MCF 10A (cell line): ENCODE measurements around the gene GALNT9. TPM values are rescaled to one million over a fixed set of nuclear protein-coding genes. Genes with fewer than 3 reads are reported as not detected.

Source experiments
- BruUV-seq: library from RNA; stranded (reverse); fragments of 400-500 nt; replicated peaks from 2 replicates; lab custom pipeline; 2021; lab: Mats Ljungman, UMichigan
- CTCF ChIA-PET: fragments of 300-600 bp; sonication (Branson Sonifier 250); formaldehyde crosslinking; extraction: SDS; loops from one replicate; lab custom pipeline; 2021; ENCODE audit warnings: antibody characterized with exemption, inconsistent platforms; lab: Yijun Ruan, JAX
- POLR2A ChIA-PET: fragments of 300-600, 350-650 bp; sonication (Branson Sonifier 250); formaldehyde crosslinking; extraction: SDS; loops from one replicate; lab custom pipeline; 2020; ENCODE audit warnings: antibody characterized with exemption, inconsistent platforms; lab: Yijun Ruan, JAX
- DNase-seq: peaks from one replicate; pipeline ENCODE4 v3.0.0-alpha.2; 2018; ENCODE audit not compliant: unreplicated experiment
- H3K27ac Mint-ChIP-seq: one replicate; pipeline ENCODE4 v1.8.0; 2022; ENCODE audit warnings: mild to moderate bottlenecking, low read depth, mixed read lengths; ENCODE audit not compliant: unreplicated experiment
- H3K27me3 Mint-ChIP-seq: one replicate; pipeline ENCODE4 v1.8.0; 2022; ENCODE audit warnings: mixed read lengths; ENCODE audit not compliant: insufficient read depth, unreplicated experiment
- H3K36me3 Mint-ChIP-seq: one replicate; pipeline ENCODE4 v1.8.0; 2022; ENCODE audit warnings: mild to moderate bottlenecking, moderate library complexity, mixed read lengths; ENCODE audit not compliant: insufficient read depth, unreplicated experiment
- H3K4me1 Mint-ChIP-seq: one replicate; pipeline ENCODE4 v1.8.0; 2022; ENCODE audit warnings: mixed read lengths; ENCODE audit not compliant: insufficient read depth, unreplicated experiment
- H3K4me3 Mint-ChIP-seq: one replicate; pipeline ENCODE4 v1.8.0; 2022; ENCODE audit warnings: mild to moderate bottlenecking, moderate library complexity, mixed read lengths; ENCODE audit not compliant: unreplicated experiment
- H3K9me3 Mint-ChIP-seq: one replicate; pipeline ENCODE4 v1.8.0; 2022; ENCODE audit warnings: mixed read lengths; ENCODE audit not compliant: unreplicated experiment
- intact Hi-C: fragments of 100-400 bp; cut with micrococcal nuclease; formaldehyde crosslinking; loops from 2 replicates; pipeline ENCODE4 v1.14.1; 2022
- total RNA-seq: library from RNA; stranded (reverse); gene quantifications from 2 replicates; pipeline ENCODE4 v1.2.3, GENCODE V29; 2022
- TF ChIP-seq, protein P1 (sequence below): fragments of 200-600 bp; IDR thresholded peaks from one replicate; pipeline ENCODE4 v1.8.0; 2022; ENCODE audit warnings: antibody characterized with exemption, mild to moderate bottlenecking; ENCODE audit not compliant: unreplicated experiment

GALNT9 gene
- total RNA-seq, 1 experiment from 2014 or later = 4.4 TPM

GRCh38 chr12:132168311-132169031 lies 160.9 kb downstream of the GALNT9 start:
- no peak for DNase-seq
- peaks cover 6% of the 10 kb centered on the region for H3K36me3 Mint-ChIP-seq
- no TSS peak for BruUV-seq
- no peak overlapping the region for H3K27ac Mint-ChIP-seq
- peaks cover 6% of the 10 kb centered on the region for H3K4me1 Mint-ChIP-seq
- intact Hi-C loops = no loop called here
- H3K27me3 Mint-ChIP-seq = peaks cover 32% of the 10 kb centered on the region
- ChIA-PET CTCF (interaction anchor here (0.9 kb wide), 1 partner anchor 15 kb away, joined by 3 read pairs; no protein-coding TSS in a partner anchor), POLR2A (interaction anchor here (1.0 kb wide), 1 partner anchor 21 kb away, joined by 3 read pairs; no protein-coding TSS in a partner anchor)
- H3K4me3 Mint-ChIP-seq = no peak overlapping the region
- TF ChIP-seq, protein P1, sequence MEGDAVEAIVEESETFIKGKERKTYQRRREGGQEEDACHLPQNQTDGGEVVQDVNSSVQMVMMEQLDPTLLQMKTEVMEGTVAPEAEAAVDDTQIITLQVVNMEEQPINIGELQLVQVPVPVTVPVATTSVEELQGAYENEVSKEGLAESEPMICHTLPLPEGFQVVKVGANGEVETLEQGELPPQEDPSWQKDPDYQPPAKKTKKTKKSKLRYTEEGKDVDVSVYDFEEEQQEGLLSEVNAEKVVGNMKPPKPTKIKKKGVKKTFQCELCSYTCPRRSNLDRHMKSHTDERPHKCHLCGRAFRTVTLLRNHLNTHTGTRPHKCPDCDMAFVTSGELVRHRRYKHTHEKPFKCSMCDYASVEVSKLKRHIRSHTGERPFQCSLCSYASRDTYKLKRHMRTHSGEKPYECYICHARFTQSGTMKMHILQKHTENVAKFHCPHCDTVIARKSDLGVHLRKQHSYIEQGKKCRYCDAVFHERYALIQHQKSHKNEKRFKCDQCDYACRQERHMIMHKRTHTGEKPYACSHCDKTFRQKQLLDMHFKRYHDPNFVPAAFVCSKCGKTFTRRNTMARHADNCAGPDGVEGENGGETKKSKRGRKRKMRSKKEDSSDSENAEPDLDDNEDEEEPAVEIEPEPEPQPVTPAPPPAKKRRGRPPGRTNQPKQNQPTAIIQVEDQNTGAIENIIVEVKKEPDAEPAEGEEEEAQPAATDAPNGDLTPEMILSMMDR = no peak
- H3K9me3 Mint-ChIP-seq = peaks cover 17% of the 10 kb centered on the region

GRCh38 chr12:132167611-132168310 lies 161.6 kb downstream of the GALNT9 start:
- Mint-ChIP-seq H3K36me3 (peaks cover 6% of the 10 kb centered on the region), H3K9me3 (peaks cover 17% of the 10 kb centered on the region), H3K4me3 (no peak overlapping the region), H3K4me1 (peaks cover 12% of the 10 kb centered on the region), H3K27me3 (peaks cover 25% of the 10 kb centered on the region), H3K27ac (no peak overlapping the region)
- no peak for DNase-seq
- ChIA-PET POLR2A (interaction anchor here (1.0 kb wide), 1 partner anchor 22 kb away, joined by 3 read pairs; no protein-coding TSS in a partner anchor), CTCF (interaction anchor here (0.6 to 0.9 kb wide), 2 partner anchors 14 to 446 kb away, joined by 3 to 4 read pairs; no protein-coding TSS in a partner anchor)
- TF ChIP-seq, protein P1 = no peak
- intact Hi-C loops = no loop called here
- no TSS peak for BruUV-seq

GRCh38 chr12:132166801-132167591 lies 162.4 kb downstream of the GALNT9 start:
- Mint-ChIP-seq H3K9me3 (peaks cover 17% of the 10 kb centered on the region), H3K4me1 (peaks cover 17% of the 10 kb centered on the region), H3K27ac (no peak overlapping the region), H3K4me3 (no peak overlapping the region), H3K27me3 (peaks cover 17% of the 10 kb centered on the region), H3K36me3 (peaks cover 6% of the 10 kb centered on the region)
- ChIA-PET CTCF (interaction anchor here (0.6 kb wide), 1 partner anchor 447 kb away, joined by 4 read pairs; no protein-coding TSS in a partner anchor), POLR2A (interaction anchor here (1.0 kb wide), 1 partner anchor 23 kb away, joined by 3 read pairs; no protein-coding TSS in a partner anchor)
- BruUV-seq = no TSS peak
- intact Hi-C loops = no loop called here
- TF ChIP-seq, protein P1 = no peak
- no peak for DNase-seq
